GM23338 (cell line): Measurements from ENCODE around the gene GAB2.

Experiments used
- CREB1 ChIP-seq: fragments of 250-450 bp; sonication (Bioruptor Pico); IDR thresholded peaks from 2 replicates; pipeline ENCODE4 v1.5.0; 2020; ENCODE audit warnings: low read depth, mild to moderate bottlenecking, moderate library complexity
- CTCF ChIP-seq, 2 experiments: fragments of 200-600 bp in 1 of 2; sonication (generic) in 1 of 2; conservative IDR thresholded peaks; 2 replicates each; pipeline versions ENCODE4 v1.5.1 to v1.6.1; 2016 to 2017; ENCODE audit warnings: antibody characterized with exemption in 2 of 2, low read depth in 2 of 2, mild to moderate bottlenecking in 2 of 2, moderate library complexity in 1 of 2
- ETS1 ChIP-seq: IDR thresholded peaks from 2 replicates; pipeline ENCODE4 v1.6.1; 2016; ENCODE audit warnings: antibody characterized with exemption
- EZH2 ChIP-seq: fragments of 200-600 bp; sonication (generic); IDR thresholded peaks from one replicate; pipeline ENCODE4 v1.8.0; 2017; ENCODE audit warnings: antibody characterized with exemption, mild to moderate bottlenecking, low read depth; ENCODE audit not compliant: unreplicated experiment
- EZH2phosphoT487 ChIP-seq: fragments of 200-600 bp; sonication (generic); IDR thresholded peaks from one replicate; pipeline ENCODE4 v1.8.1; 2018; ENCODE audit warnings: antibody characterized with exemption; ENCODE audit not compliant: unreplicated experiment
- JUNB ChIP-seq: IDR thresholded peaks from one replicate; pipeline ENCODE4 v1.6.1; 2016; ENCODE audit warnings: antibody characterized with exemption; ENCODE audit not compliant: unreplicated experiment
- NANOG ChIP-seq: IDR thresholded peaks from 2 replicates; pipeline ENCODE4 v1.6.1; 2016; ENCODE audit warnings: antibody characterized with exemption, borderline replicate concordance
- POLR2AphosphoS5 ChIP-seq: IDR thresholded peaks from 2 replicates; pipeline ENCODE4 v1.6.1; 2016; ENCODE audit warnings: antibody characterized with exemption, low read depth
- REST ChIP-seq: IDR thresholded peaks from one replicate; pipeline ENCODE4 v1.6.1; 2018; ENCODE audit warnings: antibody characterized with exemption; ENCODE audit not compliant: unreplicated experiment
- STAT1 ChIP-seq: IDR thresholded peaks from one replicate; pipeline ENCODE4 v1.6.1; 2016; ENCODE audit warnings: antibody characterized with exemption; ENCODE audit not compliant: unreplicated experiment
- ZNF114 ChIP-seq: fragments of 250-450 bp; sonication (Bioruptor Pico); IDR thresholded peaks from 2 replicates; pipeline ENCODE4 v1.5.0; 2020; ENCODE audit warnings: mild to moderate bottlenecking, moderate library complexity
- ZNF462 ChIP-seq: fragments of 250-450 bp; sonication (Bioruptor Pico); IDR thresholded peaks from 2 replicates; pipeline ENCODE4 v1.5.0; 2020; ENCODE audit warnings: mild to moderate bottlenecking, moderate library complexity

- TF ChIP-seq CTCF (conservative IDR thresholded peaks at IDR 0.05; ENCODE audit: low read depth in 2 of 2) (no peak), EZH2phosphoT487 (no peak), POLR2AphosphoS5 (no peak), EZH2 (no peak), JUNB (no peak), REST (no peak), ZNF462 (CRISPR knock-in tag) (no peak), CREB1 (CRISPR knock-in tag) (no peak), STAT1 (no peak), ETS1 (no peak), NANOG (no peak), ZNF114 (CRISPR knock-in tag) (no peak)
Measured at GRCh38 chr11:78354408-78355308, 63.0 kb downstream of the GAB2 start.
